Transverse colon (tissue), 4 donors: ENCODE measurements around the gene CACNB3. TPM values are rescaled to one million over a fixed set of nuclear protein-coding genes. Genes with fewer than 3 reads are reported as not detected.

Source experiments
- DNase-seq: peaks from one replicate; pipeline ENCODE4 v3.0.0-alpha.2; 2019
- H3K27ac ChIP-seq, 4 donors: fragments of 200-600 bp; sonication (generic); 2 replicates each; pipeline ENCODE4 v1.5.1; 2016 to 2018; ENCODE audit warnings: inconsistent platforms in 4 of 4
- H3K27me3 ChIP-seq: fragments of 200-600 bp; sonication (generic); 2 replicates; pipeline ENCODE4 v1.5.1; 2017; ENCODE audit warnings: inconsistent platforms
- H3K36me3 ChIP-seq, 4 donors: fragments of 200-600 bp; sonication (generic); 2 replicates each; pipeline ENCODE4 v1.5.1; 2017 to 2019; ENCODE audit warnings: inconsistent platforms in 4 of 4
- H3K4me1 ChIP-seq, 4 donors: fragments of 200-600 bp; sonication (generic); 2 replicates each; pipeline ENCODE4 v1.5.1; 2017 to 2020; ENCODE audit warnings: inconsistent platforms in 4 of 4
- H3K4me3 ChIP-seq, 4 donors: fragments of 200-600 bp; sonication (generic); 1 replicate in 1 of 4; 2 replicates in 3 of 4; pipeline versions ENCODE4 v1.5.1 to v1.6.1; 2017 to 2019; ENCODE audit warnings: inconsistent platforms in 4 of 4
- H3K9me3 ChIP-seq, 2 donors: fragments of 200-600 bp; sonication (generic); 2 replicates each; pipeline ENCODE4 v1.5.1; 2017 to 2019; ENCODE audit warnings: inconsistent platforms in 2 of 2
- CTCF ChIP-seq, 5 experiments: fragments of 200-600 bp in 3 of 5; fragments of 450-650 bp in 2 of 5; sonication (generic) in 3 of 5; IDR thresholded peaks; 1 replicate in 2 of 5; 2 replicates in 3 of 5; pipeline ENCODE4 v1.5.1; 2016 to 2017; ENCODE audit warnings: antibody characterized with exemption in 5 of 5, inconsistent platforms in 3 of 5, mild to moderate bottlenecking in 2 of 5, moderate library complexity in 1 of 5
- EP300 ChIP-seq: sonication (generic); formaldehyde crosslinking; IDR thresholded peaks from one replicate; pipeline ENCODE4 v1.6.1; 2017; ENCODE audit warnings: antibody characterized with exemption, low read depth
- POLR2A ChIP-seq: fragments of 450-650 bp; IDR thresholded peaks from one replicate; pipeline ENCODE4 v1.6.1; 2016; ENCODE audit warnings: antibody characterized with exemption, mild to moderate bottlenecking, moderate library complexity
- POLR2AphosphoS5 ChIP-seq, 3 donors: sonication (generic); formaldehyde crosslinking; IDR thresholded peaks; one replicate each; pipeline ENCODE4 v1.6.1; 2016; ENCODE audit warnings: antibody characterized with exemption in 3 of 3
- WGBS, 2 donors: methylation state at CpG; one replicate each; pipeline ENCODE4 v1.1.5; 2018; ENCODE audit warnings: low coverage in 1 of 2; 5-methylcytosine and 5-hydroxymethylcytosine counted together
- in situ Hi-C, 4 donors: fragments of 200-750 bp; cut with MboI; loops; one replicate each; pipeline versions ENCODE4 v1.15.0 to v1.15.1; 2017; ENCODE audit warnings: low sequenced_read_pairs in 3 of 4, low pct_ligation_motif_present in 1 of 4, low pct_unique_long_range_greater_than_20kb in 1 of 4
- intact Hi-C: fragments of 100-400 bp; cut with DNase I; formaldehyde crosslinking; loops from one replicate; pipeline ENCODE4 v1.15.1; 2023; ENCODE audit warnings: low total_unique reads
- total RNA-seq, 4 donors: library from RNA; depleted of rRNA; stranded (reverse); fragments of >200 nt; gene quantifications; one replicate each; pipeline ENCODE4 v1.1.0, GENCODE V29; 2016

Gene CACNB3
- total RNA-seq, 4 donors from 2014 or later: 20.6 to 53.5 (median 47.1) TPM

GRCh38 chr12:48786591-48787544 lies 31.4 kb upstream of the CACNB3 start:
- in situ Hi-C loops (no loop called here), intact Hi-C loops (no loop called here)
- DNase-seq: no peak
- no peak for TF ChIP-seq POLR2A
- TF ChIP-seq POLR2AphosphoS5 (IDR thresholded peaks at IDR 0.05): no peak
- TF ChIP-seq EP300: no peak
- TF ChIP-seq CTCF (IDR thresholded peaks at IDR 0.05): no peak
- no peaks in the 10 kb centered on the region for H3K9me3 ChIP-seq
- H3K36me3 ChIP-seq: no peaks in the 10 kb centered on the region
- peak overlapping the region in 3 of 4 donors; percentile 88 to 95 (median 92) for H3K4me3 ChIP-seq
- H3K4me1 ChIP-seq: peaks cover 9 to 55% (median 37%) of the 10 kb centered on the region in 4 donors
- no peaks in the 10 kb centered on the region for H3K27me3 ChIP-seq
- WGBS, 2 donors: 33 to 51% methylated on average over 3 to 7 of the region's 7 CpGs
- H3K27ac ChIP-seq: peak overlapping the region; percentile 94 to 95 (median 94)

DNA sequence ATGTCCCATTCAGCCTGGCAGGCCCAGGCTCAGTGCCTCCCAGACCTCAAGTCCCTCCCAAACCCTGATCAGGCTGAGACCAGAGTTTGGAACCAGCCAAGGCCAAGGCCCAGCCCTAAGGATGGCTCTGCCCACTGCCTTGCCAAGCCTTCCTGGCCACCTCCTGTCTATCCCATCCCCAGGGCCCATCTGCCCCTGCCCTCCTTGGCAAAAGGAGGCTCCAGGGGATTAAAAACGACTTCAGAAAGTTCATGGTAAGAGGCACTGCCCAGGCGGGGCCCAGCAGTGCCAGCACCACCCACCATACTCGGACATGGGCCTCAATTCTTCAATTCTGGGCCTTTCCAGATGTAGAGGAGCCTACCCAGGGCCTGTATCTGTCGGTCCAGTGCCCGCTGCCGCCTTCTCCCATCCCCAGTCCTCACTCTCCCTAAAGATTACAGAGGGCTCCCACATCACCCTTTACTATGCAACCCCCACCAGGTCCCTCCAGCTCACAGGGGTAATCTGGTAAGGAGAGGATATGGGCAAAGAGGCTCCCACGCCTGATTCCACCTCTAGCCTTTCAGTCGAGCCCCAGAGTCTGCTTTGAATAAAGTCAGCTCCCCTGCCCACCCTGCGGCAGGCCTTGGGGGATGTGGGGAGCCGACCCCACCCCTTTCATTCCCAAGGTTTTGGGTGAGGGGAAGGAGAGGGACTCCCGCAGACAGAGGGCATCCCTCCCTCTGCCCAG lies 30.3 kb upstream of the CACNB3 start:
- H3K9me3 ChIP-seq: no peaks in the 10 kb centered on the region
- no peak for TF ChIP-seq EP300
- peak in 1 of 3 donors; percentile 14 for TF ChIP-seq POLR2AphosphoS5 (IDR thresholded peaks at IDR 0.05)
- peaks cover 7 to 57% (median 34%) of the 10 kb centered on the region in 4 donors for H3K4me1 ChIP-seq
- in situ Hi-C loops: no loop called here
- DNase-seq: no peak
- H3K4me3 ChIP-seq: peak overlapping the region; percentile 50 to 95 (median 90)
- no peaks in the 10 kb centered on the region for H3K36me3 ChIP-seq
- peak overlapping the region; percentile 94 to 95 (median 94) for H3K27ac ChIP-seq
- intact Hi-C loops: no loop called here
- no peaks in the 10 kb centered on the region for H3K27me3 ChIP-seq
- 16% methylated on average over 11 of the region's 11 CpGs; no CpG with 5 or more reads in 1 of the 2 donors for WGBS, 2 donors

DNA sequence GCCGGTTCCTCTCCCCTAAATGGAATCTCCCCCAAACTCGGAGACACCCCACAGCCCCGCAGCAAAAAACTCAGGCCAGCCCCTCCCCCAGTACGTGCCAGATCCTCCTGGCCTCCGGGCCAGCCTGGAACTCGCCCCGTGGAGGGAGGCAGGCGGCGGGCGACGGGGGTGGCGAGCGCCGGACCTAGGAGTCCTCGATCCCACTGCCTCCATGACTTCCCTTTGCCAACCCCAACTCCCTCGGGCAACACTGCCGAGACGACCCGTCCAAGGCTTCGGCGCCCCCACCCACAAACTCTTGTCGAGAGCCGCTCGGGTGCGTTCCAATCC lies 29.8 kb upstream of the CACNB3 start:
- H3K9me3 ChIP-seq: no peaks in the 10 kb centered on the region
- peaks cover 7 to 61% (median 34%) of the 10 kb centered on the region in 4 donors for H3K4me1 ChIP-seq
- 3% methylated on average over 25 of the region's 25 CpGs; no CpG with 5 or more reads in 1 of the 2 donors for WGBS, 2 donors
- in situ Hi-C loops: no loop called here
- intact Hi-C loops: no loop called here
- TF ChIP-seq CTCF (IDR thresholded peaks at IDR 0.05) (no peak), POLR2A (no peak), POLR2AphosphoS5 (IDR thresholded peaks at IDR 0.05) (no peak), EP300 (no peak)
- peak overlapping the region; percentile 50 to 95 (median 90) for H3K4me3 ChIP-seq
- no peaks in the 10 kb centered on the region for H3K27me3 ChIP-seq
- DNase-seq: no peak
- peak overlapping the region; percentile 94 to 95 (median 94) for H3K27ac ChIP-seq
- no peaks in the 10 kb centered on the region for H3K36me3 ChIP-seq

DNA sequence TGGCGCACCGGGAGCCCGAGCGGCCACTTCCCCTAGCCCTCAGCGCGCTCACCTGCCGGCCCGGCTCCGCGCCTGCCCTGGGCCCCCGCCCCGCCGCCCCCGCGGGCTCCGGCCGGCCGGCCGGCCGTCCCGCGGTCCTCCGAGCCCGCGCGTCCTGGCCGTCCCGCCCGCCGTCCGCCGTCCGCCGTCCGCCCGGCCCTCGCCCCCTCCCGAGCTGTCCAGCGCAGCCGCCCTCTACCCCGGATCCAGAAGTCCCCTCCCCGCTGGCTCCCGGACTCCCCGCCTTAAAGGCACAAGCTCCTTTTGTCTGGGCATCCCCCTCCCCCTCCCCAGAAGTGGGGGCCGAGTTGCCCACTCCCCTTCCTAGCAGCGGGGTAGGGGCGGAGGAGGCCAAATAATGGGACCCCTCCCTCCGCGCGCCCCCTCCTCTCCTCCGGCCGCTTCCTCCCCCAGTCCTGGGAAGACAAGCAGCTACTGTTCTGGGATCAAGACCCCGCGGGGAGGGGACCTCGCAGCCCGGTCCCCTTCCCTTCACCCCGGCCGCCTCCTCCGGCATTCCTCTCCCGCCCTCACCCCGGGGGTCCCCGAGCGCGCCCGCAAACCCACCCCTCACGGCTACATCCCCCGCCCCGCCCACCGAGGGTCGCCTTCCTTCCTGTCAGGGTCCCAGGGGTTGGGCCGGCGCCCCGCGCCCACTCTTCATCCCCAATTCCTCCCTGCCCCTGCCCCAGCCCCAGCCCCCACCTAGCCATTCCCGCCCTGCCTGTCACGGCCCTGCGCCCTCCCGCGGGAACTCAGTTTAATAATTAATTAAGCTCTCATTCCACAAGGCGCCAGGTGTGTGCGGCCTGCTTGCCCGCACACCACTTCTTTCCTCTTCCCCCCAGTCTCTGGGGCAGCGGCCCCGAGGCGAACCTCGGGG lies 29.2 kb upstream of the CACNB3 start, which contains the start of gene ADCY6:
TSS of gene ADCY6 (minus strand) at position 236 of the 922 bp plus-strand sequence. CDS start 5,655 bp downstream, outside the sequence.
- in situ Hi-C loops: no loop called here
- Histone ChIP-seq H3K4me3 (peak within 1 kb of the TSS; percentile 88 to 99 (median 94)), H3K27me3 (no peaks in the 10 kb centered on the region), H3K4me1 (peaks cover 7 to 67% (median 34%) of the 10 kb centered on the region in 4 donors), H3K36me3 (no peaks in the 10 kb centered on the region), H3K27ac (peak within 1 kb of the TSS; percentile 94 to 95 (median 94)), H3K9me3 (no peaks in the 10 kb centered on the region)
- TF ChIP-seq POLR2A: no peak
- TF ChIP-seq EP300: no peak
- TF ChIP-seq CTCF (IDR thresholded peaks at IDR 0.05): no peak
- TF ChIP-seq POLR2AphosphoS5 (IDR thresholded peaks at IDR 0.05): peak; percentile 41 to 68 (median 55)
- peak; percentile 84 for DNase-seq
- intact Hi-C loops: no loop called here
- 1% methylated on average over 67 of the region's 86 CpGs; no CpG with 5 or more reads in 1 of the 2 donors for WGBS, 2 donors
